ENCODE results near the gene MED23. TPM values are rescaled to one million over a fixed set of nuclear protein-coding genes. Genes with fewer than 3 reads are reported as not detected.

The MED23 gene
- total and polyA plus RNA-seq, 9 of the 15 experiments (the other 6 are each of a cell fraction or from before 2014, with no cell fraction given) = 13.7 to 61.2 (median 27.2) TPM

- TF ChIP-seq TSC22D4 (tag; IDR thresholded peaks at IDR 0.05) (no peak), BCLAF1 (IDR thresholded peaks at IDR 0.05; ENCODE audit: borderline replicate concordance in 1 of 2, control insufficient read depth in 1 of 2, low read depth in 2 of 2, low read length in 1 of 2) (no peak), ZNF239 (CRISPR knock-in tag; IDR thresholded peaks at IDR 0.05) (no peak)
Measured at GRCh38 chr6:131581523-131581922, 46.5 kb downstream of the MED23 start (continued).

- Histone ChIP-seq H3K4me3 (no peak overlapping the region), H3K36me3 (ENCODE audit: control insufficient read depth, insufficient read depth, low read length) (peaks cover 23% of the 10 kb centered on the region; the same call in 2 of the 3 replicates), H3K9me1 (ENCODE audit: control insufficient read depth, insufficient read depth, low read length) (no peaks in the 10 kb centered on the region), H2AFZ (ENCODE audit: low read depth, low read length) (no peak overlapping the region), H3K27me3 (ENCODE audit: control insufficient read depth in 2 of 2, insufficient read depth in 2 of 2, low read length in 2 of 2) (no peaks in the 10 kb centered on the region), H3K79me2 (ENCODE audit: control insufficient read depth, insufficient read depth, low read length) (no peaks in the 10 kb centered on the region), H3K9ac (ENCODE audit: insufficient read depth in 1 of 2, low read depth in 2 of 2, low read length in 2 of 2) (no peak overlapping the region), H3K4me2 (ENCODE audit: insufficient read depth, low read length) (no peak overlapping the region), H4K20me1 (replicated peaks; ENCODE audit: control insufficient read depth, insufficient read depth, low read length) (no peaks in the 10 kb centered on the region), H3K9me3 (replicated peaks; ENCODE audit: control insufficient read depth, insufficient read depth, low read depth, low read length) (no peaks in the 10 kb centered on the region), H3K27ac (ENCODE audit: extremely low read depth, low read depth, low read length) (no peak overlapping the region), H3K4me1 (replicated peaks in 1 of 2; ENCODE audit: control insufficient read depth in 2 of 2, insufficient read depth in 2 of 2, low read length in 2 of 2) (peaks cover 0 to 3% of the 10 kb centered on the region in 2 experiments; a peak in 1 of 5 replicates)
- DNase-seq (ENCODE audit: extremely low read depth in 1 of 4, low spot score in 3 of 4) (no peak), FAIRE-seq (no peak), ATAC-seq (no peak)
- intact Hi-C loops (cut with micrococcal nuclease) = no loop called here
- ChIA-PET POLR2A (no interaction called here), CTCF (ENCODE audit: low intra/inter-chr PET ratio) (no interaction called here)
- BruUV-seq (replicated peaks) = no TSS peak
- in situ Hi-C loops (cut with MboI) = no loop called here
- 64% methylated on average over 5 of the region's 5 CpGs for WGBS (ENCODE audit: insufficient coverage, low coverage, missing lambda C conversion rate)
- TF ChIP-seq SAFB2 (IDR thresholded peaks at IDR 0.05; ENCODE audit: borderline replicate concordance, low read depth, low read length, severe bottlenecking) (no peak), CEBPB (tag; IDR thresholded peaks at IDR 0.05) (0 out of 2 replicates have a peak, but pooled peaks have one; percentile 17)
Measured at GRCh38 chr6:131575834-131576478, 52.1 kb downstream of the MED23 start.
